ENCODE results near the gene CBLN1. TPM values are rescaled to one million over a fixed set of nuclear protein-coding genes. Genes with fewer than 3 reads are reported as not detected.

CBLN1 gene
- total and polyA plus RNA-seq, 2 experiments from 2014 or later = 0.07 TPM; not detected in 1

DNA sequence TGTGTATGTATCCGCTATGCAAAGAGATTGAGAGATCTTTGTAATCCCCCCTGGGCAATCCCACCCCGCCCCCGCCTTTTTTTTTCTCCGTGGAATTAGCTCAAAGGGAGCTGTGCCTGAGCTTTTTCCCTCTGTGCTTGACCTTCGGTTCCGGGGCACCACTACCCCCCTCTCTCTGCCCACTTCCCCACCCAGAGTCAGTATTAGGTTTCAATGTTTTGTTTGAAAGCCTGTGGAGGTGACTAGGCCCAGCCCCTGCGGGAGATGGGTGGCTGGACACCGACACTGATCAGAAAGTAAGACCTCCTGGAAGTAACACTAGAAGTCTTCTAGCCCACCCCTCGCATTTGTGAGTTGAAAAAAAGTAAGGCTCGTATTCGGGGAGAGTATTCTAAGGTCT lies 7.0 kb downstream of the CBLN1 start:
- H3K36me3 ChIP-seq (replicated peaks; ENCODE audit: insufficient read depth, low read depth) = no peaks in the 10 kb centered on the region
- no peaks in the 10 kb centered on the region for H3K9me2 ChIP-seq (replicated peaks; ENCODE audit: insufficient read depth)
- H3K4me1 ChIP-seq (ENCODE audit: insufficient read depth) = no peaks in the 10 kb centered on the region
- no peak overlapping the region for H2AFZ ChIP-seq
- 12% methylated on average over 11 of the region's 11 CpGs for WGBS (ENCODE audit: low lambda C conversion rate, missing lambda C conversion rate)
- H3K79me2 ChIP-seq = no peaks in the 10 kb centered on the region
- no peaks in the 10 kb centered on the region for H3K9me3 ChIP-seq (ENCODE audit: low read depth)
- H3K4me2 ChIP-seq = no peak overlapping the region
- no peaks in the 10 kb centered on the region for H4K20me1 ChIP-seq (ENCODE audit: insufficient read depth, poor library complexity, severe bottlenecking)
- TF ChIP-seq EZH2 (IDR thresholded peaks at IDR 0.05; ENCODE audit: borderline replicate concordance) (no peak), CTCF (IDR thresholded peaks at IDR 0.05; ENCODE audit: poor library complexity) (no peak), EZH2phosphoT487 (IDR thresholded peaks at IDR 0.05; ENCODE audit: low read depth, severe bottlenecking, unreplicated experiment) (no peak)
- no peak for DNase-seq (ENCODE audit: low spot score)
- H3K4me3 ChIP-seq = no peak overlapping the region
- peaks cover 83% of the 10 kb centered on the region for H3K27me3 ChIP-seq
- H3K27ac ChIP-seq = no peak overlapping the region

- no peaks in the 10 kb centered on the region for H4K20me1 ChIP-seq (ENCODE audit: insufficient read depth, poor library complexity, severe bottlenecking)
- TF ChIP-seq EZH2 (IDR thresholded peaks at IDR 0.05; ENCODE audit: borderline replicate concordance) (no peak), CTCF (IDR thresholded peaks at IDR 0.05; ENCODE audit: poor library complexity) (no peak), EZH2phosphoT487 (IDR thresholded peaks at IDR 0.05; ENCODE audit: low read depth, severe bottlenecking, unreplicated experiment) (no peak)
- no peak for DNase-seq (ENCODE audit: low spot score)
- 65% methylated on average over 3 of the region's 3 CpGs for WGBS (ENCODE audit: low lambda C conversion rate, missing lambda C conversion rate)
- no peaks in the 10 kb centered on the region for H3K36me3 ChIP-seq (replicated peaks; ENCODE audit: insufficient read depth, low read depth)
- no peak overlapping the region for H3K4me2 ChIP-seq
- H3K4me3 ChIP-seq = no peak overlapping the region
- no peaks in the 10 kb centered on the region for H3K79me2 ChIP-seq
- H3K9me2 ChIP-seq (replicated peaks; ENCODE audit: insufficient read depth) = no peaks in the 10 kb centered on the region
- no peaks in the 10 kb centered on the region for H3K9me3 ChIP-seq (ENCODE audit: low read depth)
- H3K4me1 ChIP-seq (ENCODE audit: insufficient read depth) = no peaks in the 10 kb centered on the region
- no peak overlapping the region for H2AFZ ChIP-seq
- H3K27ac ChIP-seq = no peak overlapping the region
- H3K27me3 ChIP-seq = peaks cover 75% of the 10 kb centered on the region
Observed at GRCh38 chr16:49273771-49274170, 7.9 kb downstream of the CBLN1 start.

DNA sequence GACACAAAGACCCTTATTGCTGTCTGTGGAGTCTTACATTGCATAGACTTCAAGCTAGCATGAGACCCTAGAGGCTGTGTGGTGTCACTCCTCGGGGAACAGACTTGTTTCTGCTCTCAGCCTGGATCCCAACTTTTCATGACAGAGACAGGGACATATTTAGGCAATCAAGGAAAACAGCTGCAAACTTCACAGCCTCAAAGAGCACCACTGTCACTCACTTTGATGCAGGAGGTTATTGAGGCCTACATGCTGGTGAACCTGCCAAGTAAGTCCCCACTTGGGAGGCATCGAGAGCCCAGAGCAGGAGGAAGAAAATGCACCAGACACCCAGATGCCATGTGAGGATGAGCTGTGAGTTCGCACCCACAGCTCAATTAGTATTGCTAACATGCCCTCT lies 10.3 kb downstream of the CBLN1 start:
- no peak for DNase-seq (ENCODE audit: low spot score)
- Histone ChIP-seq H3K9me3 (ENCODE audit: low read depth) (no peaks in the 10 kb centered on the region), H3K4me3 (no peak overlapping the region), H3K36me3 (replicated peaks; ENCODE audit: insufficient read depth, low read depth) (no peaks in the 10 kb centered on the region), H3K27me3 (peaks cover 51% of the 10 kb centered on the region), H3K4me2 (no peak overlapping the region), H4K20me1 (ENCODE audit: insufficient read depth, poor library complexity, severe bottlenecking) (no peaks in the 10 kb centered on the region), H3K4me1 (ENCODE audit: insufficient read depth) (no peaks in the 10 kb centered on the region), H3K79me2 (no peaks in the 10 kb centered on the region), H2AFZ (no peak overlapping the region), H3K9me2 (replicated peaks; ENCODE audit: insufficient read depth) (no peaks in the 10 kb centered on the region), H3K27ac (no peak overlapping the region)
- no peak for TF ChIP-seq EZH2 (IDR thresholded peaks at IDR 0.05; ENCODE audit: borderline replicate concordance)
- no peak for TF ChIP-seq CTCF (IDR thresholded peaks at IDR 0.05; ENCODE audit: poor library complexity)
- no peak for TF ChIP-seq EZH2phosphoT487 (IDR thresholded peaks at IDR 0.05; ENCODE audit: low read depth, severe bottlenecking, unreplicated experiment)
- WGBS (ENCODE audit: low lambda C conversion rate, missing lambda C conversion rate) = 61% methylated on average over 3 of the region's 3 CpGs

- no peak for TF ChIP-seq CTCF (IDR thresholded peaks at IDR 0.05; ENCODE audit: poor library complexity)
- TF ChIP-seq EZH2phosphoT487 (IDR thresholded peaks at IDR 0.05; ENCODE audit: low read depth, severe bottlenecking, unreplicated experiment) = no peak
- TF ChIP-seq EZH2 (IDR thresholded peaks at IDR 0.05; ENCODE audit: borderline replicate concordance) = no peak
- H3K27me3 ChIP-seq = peaks cover 29% of the 10 kb centered on the region
- H3K9me3 ChIP-seq (ENCODE audit: low read depth) = no peaks in the 10 kb centered on the region
- H3K79me2 ChIP-seq = no peaks in the 10 kb centered on the region
- no peaks in the 10 kb centered on the region for H3K9me2 ChIP-seq (replicated peaks; ENCODE audit: insufficient read depth)
- DNase-seq (ENCODE audit: low spot score) = no peak
- H3K4me1 ChIP-seq (ENCODE audit: insufficient read depth) = no peaks in the 10 kb centered on the region
- no peaks in the 10 kb centered on the region for H3K36me3 ChIP-seq (replicated peaks; ENCODE audit: insufficient read depth, low read depth)
- 72% methylated on average over 3 of the region's 3 CpGs for WGBS (ENCODE audit: low lambda C conversion rate, missing lambda C conversion rate)
- H3K4me3 ChIP-seq = no peak overlapping the region
- no peak overlapping the region for H3K4me2 ChIP-seq
- H3K27ac ChIP-seq = no peak overlapping the region
- no peaks in the 10 kb centered on the region for H4K20me1 ChIP-seq (ENCODE audit: insufficient read depth, poor library complexity, severe bottlenecking)
- no peak overlapping the region for H2AFZ ChIP-seq
Observed at GRCh38 chr16:49269201-49269600, 12.4 kb downstream of the CBLN1 start.
